SH-SY5Y (cell line): ENCODE results near the gene A2M.

ENCODE experiments used
- GATA2 ChIP-seq: IDR thresholded peaks from 2 replicates; pipeline ENCODE4 v1.6.1; 2011; ENCODE audit warnings: mild to moderate bottlenecking, low read depth, low read length
- GATA3 ChIP-seq: IDR thresholded peaks from 2 replicates; pipeline ENCODE4 v1.6.1; 2011; ENCODE audit warnings: low read depth, mild to moderate bottlenecking, low read length, moderate library complexity

The A2M gene

DNA sequence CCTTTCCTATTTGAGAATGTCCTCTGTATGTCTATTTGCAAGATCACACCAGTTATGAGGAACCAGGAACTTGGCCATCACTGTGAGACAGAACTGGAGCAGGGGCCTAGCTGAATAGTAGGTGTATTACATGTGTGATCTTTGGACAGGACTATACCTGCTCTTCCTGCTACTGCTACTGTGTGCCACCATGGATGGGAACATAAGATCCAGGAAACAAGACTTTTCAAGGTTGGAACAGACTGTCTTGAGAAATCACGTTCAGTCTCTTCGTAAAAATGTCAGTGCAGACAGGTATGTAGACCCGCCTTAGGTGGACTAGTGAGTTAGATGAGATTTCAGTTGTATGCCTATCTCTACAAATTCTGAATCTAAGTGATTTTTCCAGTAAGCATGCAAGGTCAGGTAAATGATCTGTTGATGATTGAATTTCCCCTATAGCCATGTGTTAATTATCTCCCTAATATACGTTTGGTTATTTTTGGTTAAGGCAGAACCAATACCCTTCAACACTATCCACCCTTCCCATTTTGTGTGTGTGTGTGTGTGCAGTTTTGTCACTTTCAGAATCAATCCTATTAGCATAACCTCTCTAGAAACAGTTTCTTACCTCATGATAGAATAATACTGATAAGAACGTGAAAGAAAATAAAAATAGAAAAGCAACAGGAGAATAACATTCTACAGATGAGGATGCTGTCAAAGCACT is 7.1 kb downstream of the A2M start:
- TF ChIP-seq GATA2 (no peak), GATA3 (no peak)

DNA sequence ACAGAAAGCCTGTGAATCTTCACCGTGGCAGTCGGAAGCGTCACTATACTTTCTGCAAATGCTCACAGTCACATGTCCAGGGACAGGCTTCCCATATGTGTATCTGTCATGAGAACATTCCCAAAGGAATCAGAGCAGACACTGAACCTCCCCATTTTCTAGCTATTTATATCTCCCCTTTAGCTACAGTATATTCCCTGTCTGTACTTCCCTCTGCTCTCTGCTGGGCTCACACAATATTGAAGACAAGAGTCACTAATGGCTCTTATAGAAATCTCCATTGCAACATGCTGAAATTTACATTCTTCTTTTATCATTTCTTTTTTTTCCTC is 8.2 kb downstream of the A2M start:
- TF ChIP-seq GATA2 (no peak), GATA3 (no peak)

DNA sequence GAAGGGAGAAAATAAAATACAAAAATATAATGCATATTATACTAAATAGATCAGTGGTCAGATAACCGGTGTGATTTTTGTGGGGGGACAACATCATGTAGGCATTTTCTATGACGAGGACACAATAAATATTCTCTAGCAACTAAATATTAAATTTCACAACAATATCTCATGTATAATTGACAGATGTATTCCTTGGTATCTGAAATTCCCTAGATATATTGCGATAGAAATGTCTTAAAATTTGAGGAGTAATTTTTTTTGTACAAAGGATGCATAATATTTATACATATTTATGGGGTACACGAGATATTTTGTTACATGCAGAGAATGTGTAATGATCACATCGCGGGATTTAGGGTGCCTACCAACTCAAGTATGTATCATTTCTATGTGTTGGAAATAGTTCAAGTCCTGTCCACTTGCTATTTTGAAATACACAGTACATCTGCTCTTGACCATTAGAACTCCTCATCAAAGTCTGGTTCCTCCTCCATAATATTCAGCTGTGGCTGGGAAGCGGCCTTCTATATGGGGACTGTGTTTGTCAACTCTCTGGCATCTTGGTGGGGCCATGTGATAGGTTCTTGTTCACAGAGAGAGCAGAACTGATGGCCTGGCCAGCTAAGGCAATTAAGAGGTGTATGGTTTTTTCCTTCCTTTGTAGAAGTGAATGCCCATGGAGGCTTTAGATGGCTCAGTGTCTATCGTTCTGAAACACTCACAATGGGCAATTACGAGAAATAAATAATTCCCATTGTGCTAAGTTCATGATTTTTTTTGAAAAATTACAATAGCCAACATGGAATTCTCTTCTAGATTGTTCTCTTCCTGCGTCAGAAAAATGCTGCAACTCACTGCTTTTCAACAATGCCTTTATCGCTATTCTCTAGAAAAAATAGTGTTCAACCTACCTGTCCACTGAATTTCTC is 8.8 kb downstream of the A2M start:
- TF ChIP-seq GATA2 = no peak
- no peak for TF ChIP-seq GATA3

DNA sequence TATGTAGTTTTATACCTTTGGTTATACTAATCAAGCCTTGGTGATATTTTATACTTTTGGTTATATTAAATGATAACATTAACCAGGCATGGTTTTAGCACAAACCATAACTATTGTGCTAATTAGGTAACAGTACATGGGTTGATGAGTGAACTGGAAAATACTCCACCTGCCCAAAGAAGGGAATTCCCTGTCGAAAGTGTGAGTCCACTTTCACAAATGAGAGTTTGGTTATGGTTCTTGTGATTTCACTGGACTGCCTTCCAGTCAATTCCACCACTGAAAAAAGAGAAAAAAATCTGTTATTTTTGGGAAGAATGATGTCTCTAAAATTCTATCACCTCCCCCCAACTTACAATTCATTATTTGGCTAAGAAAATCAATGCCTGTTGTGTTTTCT is 9.7 kb downstream of the A2M start:
- TF ChIP-seq GATA2 (no peak), GATA3 (no peak)

DNA sequence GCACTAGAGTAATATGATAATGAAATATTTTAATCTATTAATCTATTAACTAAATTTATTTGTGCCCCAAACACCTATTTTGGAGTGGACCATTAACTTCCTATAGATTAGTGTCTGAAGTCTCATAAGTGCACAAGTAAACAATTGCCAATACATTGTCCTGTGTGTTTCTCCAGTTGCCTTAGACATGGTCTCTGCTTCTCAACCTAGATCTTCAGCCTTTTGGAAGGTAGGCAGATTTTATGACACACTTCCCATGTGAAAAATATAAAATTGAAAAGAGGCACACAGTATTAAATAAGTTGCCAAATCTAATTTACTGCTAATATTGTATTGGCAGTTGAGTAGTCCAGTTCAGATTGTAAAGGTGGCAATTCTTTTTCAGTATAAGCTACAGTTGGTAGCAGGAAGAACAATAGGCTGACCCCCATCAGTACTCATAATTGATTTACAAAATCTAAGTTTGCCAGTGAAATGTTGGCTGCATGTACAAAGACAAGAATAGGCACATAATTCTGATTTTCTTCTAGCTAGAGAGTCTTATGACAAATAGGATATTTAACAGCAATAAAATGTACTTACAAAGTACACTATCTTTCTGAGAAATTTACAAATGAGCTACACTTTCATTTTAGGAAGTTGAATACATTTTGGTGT is 10.8 kb downstream of the A2M start:
- TF ChIP-seq GATA2 (no peak), GATA3 (no peak)

DNA sequence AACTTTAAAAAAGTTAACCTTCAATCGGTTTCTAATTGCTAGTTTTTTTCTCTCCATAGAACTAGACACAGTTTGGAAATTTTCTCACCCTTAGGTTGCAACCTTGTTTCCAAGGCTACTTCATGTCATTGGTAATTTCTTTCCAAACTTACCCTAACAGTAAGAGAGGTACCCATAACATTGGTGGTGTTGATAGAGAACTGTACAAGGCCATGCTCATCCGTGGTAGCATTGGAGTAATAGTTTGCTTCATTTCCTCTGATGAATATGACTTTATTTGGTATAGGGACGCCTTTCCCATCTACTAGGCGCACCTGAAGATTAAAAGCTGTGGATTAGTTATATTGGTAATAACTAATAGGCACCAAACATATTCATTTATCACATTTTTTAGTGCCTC is 11.6 kb downstream of the A2M start:
- TF ChIP-seq GATA3 = no peak
- TF ChIP-seq GATA2 = no peak

DNA sequence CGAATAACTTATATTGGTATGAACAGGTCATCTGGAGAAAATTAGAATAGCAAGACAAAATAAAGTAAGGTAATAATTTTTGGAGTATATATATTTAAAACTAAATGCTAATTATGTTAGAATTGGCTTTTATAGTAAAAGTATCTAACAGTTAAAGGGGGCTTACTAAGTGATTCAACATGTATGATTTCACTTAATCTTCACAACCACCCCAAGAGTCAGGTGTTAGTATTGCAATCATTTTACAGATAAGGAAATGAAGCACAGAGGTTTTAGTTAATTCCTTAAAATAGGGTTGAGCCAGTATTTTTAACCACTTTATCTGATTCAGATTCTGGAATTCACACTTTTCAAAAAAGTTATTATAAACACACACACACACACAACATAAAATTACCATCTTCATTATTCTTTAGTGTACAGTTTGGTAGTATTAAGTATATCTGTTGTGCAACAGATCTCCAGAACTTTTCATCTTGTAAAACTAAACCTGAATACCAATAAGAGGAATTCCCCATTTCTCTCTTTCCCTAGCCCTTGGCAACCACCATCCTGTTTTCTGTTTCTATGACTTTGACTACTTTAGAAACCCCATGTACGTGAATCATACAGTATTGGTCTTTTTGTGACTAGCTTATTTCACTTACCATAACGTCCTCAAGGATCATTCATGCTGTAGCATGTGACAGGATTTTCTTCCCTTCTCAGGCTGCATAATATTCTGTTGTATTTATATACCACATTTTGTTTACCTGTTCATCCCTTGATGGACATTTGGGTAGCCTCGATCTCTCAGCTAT is 12.5 kb downstream of the A2M start:
- no peak for TF ChIP-seq GATA3
- no peak for TF ChIP-seq GATA2

DNA sequence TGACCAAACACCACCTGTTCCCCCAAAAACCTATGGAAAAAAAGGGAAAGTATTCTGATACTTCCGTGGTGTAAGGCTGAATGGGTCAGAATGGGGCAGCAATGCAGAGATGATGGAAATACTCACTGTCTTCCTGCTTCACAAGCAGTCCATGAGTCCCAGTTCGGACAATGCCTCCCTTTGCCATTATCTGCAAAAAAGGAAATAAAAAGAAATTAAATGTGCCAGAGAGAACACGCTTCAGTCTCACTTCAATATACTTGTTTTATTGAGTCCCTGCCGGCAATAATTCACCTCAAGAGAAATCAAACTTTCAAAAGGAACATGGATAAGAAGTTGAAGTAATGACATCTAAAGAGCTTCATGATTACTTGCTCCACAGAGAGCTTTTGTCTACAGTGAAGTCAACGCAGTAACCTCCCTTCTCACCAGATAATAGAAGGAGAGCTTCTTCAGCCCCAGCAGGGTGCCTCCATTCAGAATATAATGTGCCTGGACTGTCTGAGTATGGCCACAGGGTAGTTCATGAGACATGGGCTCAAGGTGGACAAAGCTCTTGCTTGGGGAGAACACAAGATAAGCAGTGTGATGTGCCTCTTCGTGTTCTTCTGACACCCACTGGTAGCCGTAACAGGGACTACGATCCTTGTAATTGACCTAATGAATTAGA is 14.6 kb downstream of the A2M start:
- TF ChIP-seq GATA2 (no peak), GATA3 (no peak)

DNA sequence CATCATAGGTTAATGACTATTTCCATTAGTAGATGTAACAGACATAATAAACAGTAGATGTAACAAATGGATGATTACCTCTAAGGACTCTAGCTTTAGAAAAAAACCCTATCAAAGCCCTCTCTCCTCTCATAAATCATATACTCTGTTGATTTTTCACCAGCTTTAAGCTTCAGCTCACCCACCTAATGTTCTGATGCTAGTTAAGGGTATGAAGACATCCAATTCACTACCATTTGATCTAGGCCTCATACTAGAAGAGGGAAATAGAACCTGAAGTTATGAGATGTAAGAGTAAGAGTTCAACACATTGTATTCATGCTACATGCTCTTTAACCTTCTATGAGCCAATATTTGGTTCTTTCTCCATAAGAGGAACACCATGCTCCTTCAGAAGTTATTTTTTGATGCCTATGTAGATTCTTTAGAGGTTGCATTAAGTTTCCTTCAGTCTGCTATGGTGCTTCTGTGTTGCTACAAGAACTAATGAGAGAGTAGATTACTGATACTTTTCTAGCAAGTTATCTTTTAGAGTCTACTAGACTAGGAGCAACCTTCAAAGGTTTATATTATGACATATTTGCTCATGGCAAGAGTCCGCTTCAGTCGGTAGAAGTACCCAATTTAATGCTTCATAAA is 16.0 kb downstream of the A2M start:
- no peak for TF ChIP-seq GATA2
- TF ChIP-seq GATA3 = no peak

DNA sequence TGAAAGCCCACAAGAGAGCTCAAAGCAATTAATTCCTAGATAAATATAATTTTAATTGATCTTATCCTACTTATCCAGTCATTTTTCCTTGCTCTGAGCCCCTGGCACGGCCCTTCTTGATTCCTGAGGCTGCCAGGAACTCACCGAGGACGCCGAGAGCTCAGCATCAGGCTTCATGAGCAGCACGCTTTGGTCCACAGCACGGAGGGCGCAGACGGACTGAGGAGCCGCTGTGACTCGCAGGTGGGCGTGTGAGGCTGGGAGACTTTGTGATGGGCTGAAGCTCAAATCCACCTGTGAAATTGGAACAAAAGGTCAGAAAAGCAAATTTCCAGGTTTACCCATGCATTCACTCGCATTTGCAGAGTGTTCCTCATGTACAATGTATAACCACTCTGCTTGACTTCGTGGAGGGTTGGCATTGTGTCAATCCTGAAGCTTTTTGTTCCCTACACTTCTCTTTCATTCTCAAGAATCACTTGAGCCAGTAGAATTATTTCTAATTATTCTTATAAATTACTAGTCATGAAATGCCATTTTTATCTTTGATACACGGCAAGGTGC is 17.2 kb downstream of the A2M start:
- no peak for TF ChIP-seq GATA2
- TF ChIP-seq GATA3 = no peak

DNA sequence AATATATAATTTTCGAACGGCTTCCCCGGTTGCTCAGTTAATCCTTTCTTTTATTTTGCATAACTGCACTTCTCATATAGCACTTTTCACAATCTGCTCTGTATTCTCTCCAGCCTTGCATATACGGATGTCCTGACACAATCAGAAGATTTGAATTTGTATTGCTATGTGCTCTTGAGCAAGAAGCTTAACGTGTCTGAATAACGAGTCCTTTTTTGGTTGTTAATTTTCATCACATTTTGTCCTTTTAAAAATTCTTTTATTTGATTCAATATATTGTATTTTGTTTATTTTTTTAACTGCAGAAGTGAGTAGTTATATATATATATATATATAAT is 17.6 kb downstream of the A2M start:
- TF ChIP-seq GATA3 (no peak), GATA2 (no peak)

DNA sequence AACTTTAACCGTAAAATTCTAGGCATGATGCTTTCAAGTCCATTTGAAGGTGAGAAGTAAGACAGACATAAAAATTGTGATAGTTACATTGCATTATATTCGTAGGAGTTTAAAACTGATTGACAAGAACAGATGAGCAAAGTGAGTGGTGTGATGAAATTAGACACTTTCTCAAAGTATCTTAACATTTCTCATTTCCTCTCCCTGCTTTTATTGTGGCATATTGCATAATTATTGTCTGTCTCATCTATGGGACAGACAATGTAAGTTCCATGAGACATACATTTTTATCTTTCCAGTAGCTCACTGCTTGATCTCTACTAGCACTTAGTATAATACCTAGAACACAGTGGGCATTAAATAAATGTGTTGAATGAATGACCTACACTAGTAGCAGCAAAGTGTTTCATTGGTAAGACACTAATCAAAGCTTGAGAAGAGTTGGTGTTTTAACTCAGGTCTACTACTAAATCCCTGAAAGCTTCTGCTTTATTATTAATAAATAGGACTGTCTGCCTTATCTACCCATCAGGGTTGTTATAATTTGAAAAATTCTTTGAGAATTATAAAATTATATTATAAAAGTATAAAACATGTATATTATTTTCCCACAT is 19.0 kb downstream of the A2M start:
- TF ChIP-seq GATA2 = no peak
- TF ChIP-seq GATA3 = no peak
